Activated CD8-positive, alpha-beta memory T cell treated with anti-CD3 and anti-CD28 coated beads, Interleukin-2, amount 50 U/mL, for 4 hours (primary cell): ENCODE data around the gene CROCC2.

ENCODE experiments used
- DNase-seq: peaks from one replicate; pipeline ENCODE4 v3.0.0-alpha.2; 2020

The CROCC2 gene

GRCh38 chr2:240922982-240923537 is 16.9 kb downstream of the CROCC2 start:
- DNase-seq: no peak

DNA sequence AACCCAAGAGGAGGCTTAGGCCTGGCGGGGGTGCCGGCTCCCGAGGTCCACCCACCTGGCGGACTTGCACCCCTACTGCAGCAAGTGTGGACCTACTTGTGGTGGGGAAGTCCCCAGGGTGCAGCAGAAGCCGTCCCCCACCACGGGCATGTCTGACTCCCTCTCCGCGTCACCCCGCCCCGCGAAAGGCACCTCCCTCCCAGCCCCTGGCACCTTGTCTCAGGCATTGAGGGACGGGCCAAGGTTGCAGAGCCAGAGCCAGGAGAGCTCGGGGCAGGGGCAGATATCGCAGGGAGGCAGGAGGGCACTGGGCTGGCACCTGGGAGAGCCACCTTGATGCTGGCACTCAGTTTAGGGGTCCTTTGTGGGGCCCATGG is 19.0 kb downstream of the CROCC2 start:
- DNase-seq: peak; percentile 12

DNA sequence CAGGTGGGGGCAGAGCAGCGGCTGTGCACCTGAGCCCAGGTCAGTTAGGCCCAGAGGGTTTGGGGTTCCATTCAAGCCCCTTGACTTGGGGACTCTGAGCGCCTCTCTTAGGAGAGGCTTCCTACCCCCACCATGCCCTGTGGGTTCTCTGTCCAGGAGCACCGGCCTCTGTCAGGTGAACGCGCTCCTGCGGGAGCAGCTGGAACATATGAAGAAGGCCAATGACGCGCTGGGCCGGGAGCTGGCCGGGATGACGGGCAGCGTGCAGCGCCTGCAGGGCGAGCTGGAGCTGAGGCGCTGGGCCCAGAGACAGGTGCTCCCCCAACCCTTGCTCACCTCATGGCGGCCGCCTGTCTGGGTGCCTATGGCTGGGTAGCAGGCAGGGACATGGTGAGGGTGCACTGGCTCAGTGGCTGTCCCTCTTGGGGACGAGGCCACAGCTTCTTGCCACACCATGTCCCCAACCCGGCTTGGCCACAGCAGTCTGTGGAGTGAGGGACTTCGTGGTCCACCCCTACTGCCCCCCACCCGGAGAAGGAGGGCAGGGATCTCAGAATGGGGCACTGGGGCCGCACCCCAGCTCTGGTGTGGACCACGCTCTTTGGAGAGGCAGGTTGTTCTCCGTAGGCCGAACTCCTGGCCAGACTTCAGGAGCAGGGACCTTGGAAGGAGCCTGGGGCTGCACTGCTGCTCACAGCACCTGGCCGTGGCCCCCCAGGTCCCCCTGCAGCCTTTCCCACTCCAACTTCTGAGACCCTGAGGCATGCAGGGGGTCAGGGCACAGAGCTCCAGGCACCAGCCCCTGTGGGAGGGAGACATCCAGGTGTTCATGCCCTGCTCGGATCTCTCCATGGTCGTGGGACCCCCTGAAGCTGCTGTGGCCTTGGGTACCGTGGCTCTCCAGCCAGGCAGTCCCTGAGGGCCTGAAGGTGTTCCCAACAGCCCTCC is 19.7 kb downstream of the CROCC2 start:
- DNase-seq: peak; percentile 11

GRCh38 chr2:240926516-240927389 is 20.6 kb downstream of the CROCC2 start:
- peak; percentile 11 for DNase-seq

- no peak for DNase-seq
These were observed 21.2 kb downstream of the CROCC2 start for GRCh38 chr2:240927390-240927781.

DNA sequence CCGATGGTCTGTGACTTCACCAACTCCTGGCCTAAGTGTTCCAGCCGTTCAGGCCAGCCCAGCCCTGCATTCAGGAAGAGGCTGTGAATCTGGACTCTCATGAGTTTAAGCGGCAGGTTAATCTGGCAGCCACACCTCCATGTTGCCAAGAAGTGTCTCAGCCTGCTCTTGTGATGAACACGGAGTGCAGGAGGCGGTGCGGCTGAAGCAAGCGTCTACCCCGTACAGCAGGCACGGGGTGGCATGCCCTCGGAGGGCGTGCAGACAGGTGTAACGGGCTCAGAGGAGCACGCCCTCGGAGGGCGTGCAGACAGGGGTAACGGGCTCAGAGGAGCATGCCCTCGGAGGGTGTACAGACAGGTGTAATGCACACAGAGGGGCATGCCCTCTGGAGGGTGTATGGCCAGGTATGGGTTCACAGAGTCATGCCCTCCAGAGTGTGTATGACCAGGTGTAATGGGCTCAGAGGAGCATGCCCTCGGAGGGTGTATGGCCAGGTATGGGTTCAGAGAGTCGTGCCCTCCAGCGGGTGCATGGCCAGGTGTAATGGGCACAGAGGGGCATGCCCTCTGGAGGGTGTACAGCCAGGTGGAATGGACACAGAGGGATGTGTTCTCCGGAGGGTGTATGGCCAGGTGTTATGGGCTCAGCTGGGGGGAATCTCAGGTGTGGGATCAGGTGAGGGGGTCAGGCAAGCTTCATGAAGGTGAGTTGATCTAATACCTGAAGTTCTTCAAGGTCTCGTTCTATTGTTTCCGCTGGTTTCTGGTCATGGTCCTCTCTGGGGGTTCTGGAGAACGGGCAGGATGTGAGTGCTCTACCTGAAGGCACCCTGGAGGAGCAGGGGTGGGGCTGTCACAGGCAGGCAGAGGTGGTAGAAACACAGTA is 22.6 kb downstream of the CROCC2 start:
- peak; percentile 6 for DNase-seq

- peak; percentile 12 for DNase-seq
These were observed 23.4 kb downstream of the CROCC2 start for GRCh38 chr2:240929364-240930095.

GRCh38 chr2:240930096-240930630 is 24.0 kb downstream of the CROCC2 start:
- peak; percentile 10 for DNase-seq

- peak; percentile 6 for DNase-seq
These were observed 24.6 kb downstream of the CROCC2 start for GRCh38 chr2:240930631-240931318.

- DNase-seq: peak; percentile 5
These were observed 25.3 kb downstream of the CROCC2 start for GRCh38 chr2:240931319-240931949.

DNA sequence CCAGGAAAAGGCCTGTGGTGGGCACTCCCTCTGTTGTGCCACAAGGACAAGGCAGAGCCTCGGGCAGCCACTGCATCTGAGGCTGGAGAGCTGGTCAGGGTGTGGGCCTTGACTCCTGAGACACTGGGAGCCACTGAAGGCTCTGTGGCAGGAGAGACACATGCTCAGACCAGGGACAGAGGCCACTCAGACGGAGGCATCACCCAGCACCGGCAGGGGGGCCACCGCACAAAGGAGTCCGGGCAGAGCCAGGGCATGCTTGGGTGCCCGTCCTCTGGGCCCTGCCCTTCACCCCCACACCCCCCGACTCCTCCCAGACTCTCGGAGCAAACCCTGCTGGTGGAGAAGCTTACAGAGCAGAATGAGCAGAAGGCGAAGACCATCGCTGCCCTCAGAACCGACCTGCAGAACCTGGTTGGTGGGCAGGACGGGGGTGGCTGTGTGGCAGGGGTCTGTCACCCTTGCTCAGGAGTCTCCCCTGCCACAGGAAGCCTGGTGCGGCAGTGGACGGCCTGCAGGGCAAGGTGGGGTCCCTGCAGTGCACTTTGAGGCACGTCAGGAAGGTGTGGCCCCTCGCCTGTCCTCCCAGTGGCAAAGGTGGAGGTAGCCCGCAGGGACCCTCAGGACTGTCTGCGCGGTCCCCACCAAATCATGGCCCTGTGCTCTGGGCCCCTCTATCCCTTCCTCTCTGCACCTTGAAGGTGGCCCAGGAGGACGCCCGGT is 26.0 kb downstream of the CROCC2 start:
- peak; percentile 8 for DNase-seq

GRCh38 chr2:240932724-240933047 is 26.6 kb downstream of the CROCC2 start:
- peak; percentile 4 for DNase-seq

DNA sequence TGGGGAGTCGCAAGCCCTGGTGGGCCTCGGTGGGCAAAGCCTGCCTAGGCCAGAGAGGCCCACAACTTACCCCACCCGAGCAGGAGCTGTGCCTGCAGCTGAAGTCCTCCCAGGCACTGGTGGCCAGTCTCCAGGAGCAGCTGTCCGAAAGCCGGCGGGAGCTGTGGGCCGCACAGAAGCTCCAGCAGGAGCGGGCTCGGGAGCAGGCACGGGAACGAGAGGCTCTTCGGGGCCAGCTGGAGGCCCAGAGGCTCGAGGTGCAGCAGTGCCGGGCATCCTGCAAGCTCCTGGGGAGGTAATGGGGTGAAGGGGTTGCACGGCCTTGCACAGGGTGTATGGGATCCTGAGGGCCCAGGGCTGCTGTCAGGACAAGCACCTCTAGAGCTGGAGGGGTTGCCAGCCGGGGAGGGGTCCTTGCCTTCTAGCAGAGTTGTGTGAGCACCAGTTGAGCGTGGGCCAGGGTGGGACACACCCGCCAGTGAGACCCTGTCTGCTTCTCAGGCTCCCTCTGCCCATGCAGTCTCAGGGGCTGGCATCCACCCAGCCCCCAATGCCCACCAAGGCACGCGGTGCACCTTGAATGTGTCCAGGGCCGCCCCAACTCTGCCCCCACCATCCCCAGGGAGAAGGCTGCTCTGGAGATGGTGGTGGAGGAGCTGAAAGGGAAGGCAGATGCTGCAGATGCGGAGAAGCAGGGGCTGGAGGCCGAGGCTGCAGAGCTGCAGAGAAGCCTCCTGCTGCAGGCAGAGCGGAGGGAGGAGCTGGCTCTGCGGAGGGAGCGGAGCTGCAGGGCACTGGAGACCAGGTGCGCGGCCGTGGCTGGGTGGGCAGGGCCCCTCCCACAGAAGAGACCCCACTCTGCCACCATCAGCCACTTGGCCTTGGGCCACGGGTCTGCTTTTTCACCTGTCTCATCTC is 27.2 kb downstream of the CROCC2 start:
- peak; percentile 9 for DNase-seq

DNA sequence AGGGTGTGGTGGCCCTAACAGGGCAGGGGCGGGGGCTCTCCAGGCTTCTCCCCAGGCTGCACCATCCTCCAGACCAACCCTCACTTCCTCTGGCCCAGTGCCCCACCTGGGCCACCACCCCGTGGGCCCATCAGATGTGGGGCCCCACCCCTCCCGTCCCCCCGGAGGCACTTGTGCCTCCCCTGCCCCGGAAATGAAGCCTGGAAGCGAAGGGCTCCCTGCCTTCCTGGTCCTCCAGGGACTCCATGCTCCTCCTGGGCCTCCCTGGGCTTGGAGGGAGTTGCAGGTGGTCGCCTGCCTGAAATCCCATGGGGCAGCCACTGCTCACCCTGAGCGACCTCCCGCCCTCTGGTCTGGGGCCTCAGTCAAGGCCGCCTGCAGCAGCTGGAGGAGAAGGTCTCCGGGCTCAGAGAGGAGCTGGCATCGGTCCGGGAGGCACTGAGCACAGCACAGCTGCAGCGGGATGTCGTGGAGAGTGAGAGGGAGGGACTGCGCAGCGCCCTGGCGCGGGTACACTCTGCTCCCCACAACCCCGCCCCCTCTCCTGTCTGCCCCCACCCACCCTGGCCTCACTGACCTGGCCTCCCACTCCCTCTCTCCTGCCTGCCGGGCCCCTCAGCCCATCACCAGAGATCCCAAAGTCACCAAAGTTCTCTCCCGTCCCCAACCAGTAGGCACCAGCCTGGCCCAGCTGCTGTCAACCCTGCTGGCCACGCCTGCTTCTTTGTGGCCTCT is 28.0 kb downstream of the CROCC2 start:
- peak; percentile 12 for DNase-seq

- DNase-seq: peak; percentile 9
These were observed 28.6 kb downstream of the CROCC2 start for GRCh38 chr2:240934701-240935102.

- peak; percentile 11 for DNase-seq
These were observed 29.2 kb downstream of the CROCC2 start for GRCh38 chr2:240935103-240935876.

DNA sequence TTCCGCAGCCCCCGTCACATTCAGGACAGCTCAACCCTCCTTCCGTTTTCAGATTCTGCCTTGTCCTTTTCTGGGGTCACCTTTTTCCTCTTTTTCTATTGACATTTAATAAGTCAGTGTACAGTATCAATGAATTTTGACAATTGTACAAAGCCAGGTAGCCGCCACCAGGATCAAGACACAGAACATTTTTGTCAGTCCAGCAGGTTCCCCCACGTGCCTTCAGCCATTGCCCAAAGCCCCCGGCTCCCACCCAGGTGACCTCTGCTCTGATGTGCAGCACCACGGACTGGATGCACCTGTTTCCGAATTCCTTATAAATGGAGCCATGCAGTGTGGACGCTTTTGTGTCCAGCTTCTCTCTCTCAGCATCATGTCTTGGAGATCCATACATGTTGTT is 30.0 kb downstream of the CROCC2 start:
- no peak for DNase-seq
